ENCODE data around the gene MON1A.
"Not testable (repeated sequence)": the region's sequence is repeated elsewhere in the genome, so short reads cannot be mapped to it uniquely, and the experiment has no call there.

The MON1A gene

DNA sequence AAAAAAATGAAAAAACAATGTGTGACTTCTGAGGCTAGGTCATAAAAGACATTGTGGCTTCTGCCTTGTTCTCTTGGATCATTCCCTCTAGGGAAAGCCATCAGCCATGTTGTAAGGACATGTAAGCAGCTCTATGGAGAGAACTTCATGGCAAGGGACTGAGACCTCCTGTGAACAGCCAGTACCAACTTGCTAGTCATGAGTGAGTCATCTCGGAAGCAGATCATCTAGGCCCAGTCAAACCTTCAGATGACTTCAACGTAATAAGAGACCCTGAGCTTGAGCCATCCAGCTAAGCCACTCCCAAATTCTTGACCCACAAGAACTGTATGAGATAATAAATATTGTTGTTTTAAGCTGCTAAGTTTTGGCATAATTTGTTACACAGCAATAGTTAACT is 4.9 kb downstream of the MON1A start:
- H3K4me3 ChIP-seq (replicated peaks; ENCODE audit: low read depth, low read length) = no peak overlapping the region
- DNase-seq (ENCODE audit: extremely low read depth, low read depth) = peak; percentile 63
- TF ChIP-seq, protein P1, sequence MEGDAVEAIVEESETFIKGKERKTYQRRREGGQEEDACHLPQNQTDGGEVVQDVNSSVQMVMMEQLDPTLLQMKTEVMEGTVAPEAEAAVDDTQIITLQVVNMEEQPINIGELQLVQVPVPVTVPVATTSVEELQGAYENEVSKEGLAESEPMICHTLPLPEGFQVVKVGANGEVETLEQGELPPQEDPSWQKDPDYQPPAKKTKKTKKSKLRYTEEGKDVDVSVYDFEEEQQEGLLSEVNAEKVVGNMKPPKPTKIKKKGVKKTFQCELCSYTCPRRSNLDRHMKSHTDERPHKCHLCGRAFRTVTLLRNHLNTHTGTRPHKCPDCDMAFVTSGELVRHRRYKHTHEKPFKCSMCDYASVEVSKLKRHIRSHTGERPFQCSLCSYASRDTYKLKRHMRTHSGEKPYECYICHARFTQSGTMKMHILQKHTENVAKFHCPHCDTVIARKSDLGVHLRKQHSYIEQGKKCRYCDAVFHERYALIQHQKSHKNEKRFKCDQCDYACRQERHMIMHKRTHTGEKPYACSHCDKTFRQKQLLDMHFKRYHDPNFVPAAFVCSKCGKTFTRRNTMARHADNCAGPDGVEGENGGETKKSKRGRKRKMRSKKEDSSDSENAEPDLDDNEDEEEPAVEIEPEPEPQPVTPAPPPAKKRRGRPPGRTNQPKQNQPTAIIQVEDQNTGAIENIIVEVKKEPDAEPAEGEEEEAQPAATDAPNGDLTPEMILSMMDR (IDR thresholded peaks at IDR 0.05; ENCODE audit: low read depth, low read length, missing control alignments) = no peak

DNA sequence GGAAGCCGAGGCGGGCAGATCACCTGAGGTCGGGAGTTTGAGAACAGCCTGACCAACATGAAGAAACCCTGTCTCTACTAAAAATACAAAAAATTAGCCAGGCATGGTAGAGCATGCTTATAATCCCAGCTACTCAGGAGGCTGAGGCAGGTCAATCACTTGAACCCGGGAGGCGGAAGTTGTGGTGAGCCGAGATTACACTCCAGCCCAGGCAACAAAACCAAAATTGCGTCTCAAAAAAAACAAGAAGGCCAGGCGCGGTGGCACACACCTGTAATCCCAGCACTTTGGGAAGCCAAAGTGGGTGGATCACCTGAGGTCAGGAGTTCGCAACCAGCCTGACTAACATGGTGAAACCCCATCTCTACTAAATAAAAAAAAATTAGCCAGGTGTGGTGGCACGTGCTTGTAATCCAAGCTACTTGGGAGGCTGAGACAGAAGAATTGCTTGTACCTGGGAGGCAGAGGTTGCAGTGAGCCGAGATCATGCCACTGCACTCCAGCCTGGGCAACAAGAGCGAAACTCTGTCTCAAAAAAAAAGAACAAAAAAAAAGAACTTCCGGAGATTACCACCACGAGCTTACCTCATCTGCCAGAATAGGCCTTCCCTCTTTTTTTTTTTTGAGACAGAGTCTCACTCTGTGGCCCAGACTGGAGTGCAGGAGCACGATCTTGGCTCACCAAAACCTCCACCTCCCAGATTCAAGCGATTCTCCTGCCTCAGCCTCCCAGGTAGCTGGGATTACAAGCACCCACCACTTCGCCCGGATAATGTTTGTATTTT is 11.6 kb downstream of the MON1A start:
- H3K4me3 ChIP-seq (replicated peaks; ENCODE audit: low read depth, low read length); DNase-seq (ENCODE audit: extremely low read depth, low read depth): not testable (repeated sequence)

DNA sequence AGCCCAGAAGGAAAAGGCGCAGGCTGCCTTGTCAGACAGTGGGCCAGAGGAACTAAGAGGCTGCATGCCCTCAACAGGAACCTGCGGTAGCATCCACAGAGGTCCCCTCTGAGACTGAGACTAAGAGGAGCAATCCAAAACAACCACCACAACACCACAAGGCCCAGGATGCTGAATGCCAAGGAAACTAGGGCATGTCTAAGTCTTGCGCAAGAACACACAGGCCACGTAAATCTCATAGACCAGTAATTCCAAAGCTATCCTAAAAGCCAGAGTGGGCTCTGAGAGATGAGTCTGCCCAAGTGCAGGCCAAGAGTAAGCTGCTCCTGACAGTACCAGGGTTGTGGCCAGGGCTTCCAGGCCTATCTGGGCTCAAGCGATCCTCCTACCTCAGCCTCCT is 12.9 kb downstream of the MON1A start:
- no peak for DNase-seq (ENCODE audit: extremely low read depth, low read depth)
- no peak overlapping the region for H3K4me3 ChIP-seq (replicated peaks; ENCODE audit: low read depth, low read length)
- TF ChIP-seq, protein P1 (IDR thresholded peaks at IDR 0.05; ENCODE audit: low read depth, low read length, missing control alignments) = no peak

DNA sequence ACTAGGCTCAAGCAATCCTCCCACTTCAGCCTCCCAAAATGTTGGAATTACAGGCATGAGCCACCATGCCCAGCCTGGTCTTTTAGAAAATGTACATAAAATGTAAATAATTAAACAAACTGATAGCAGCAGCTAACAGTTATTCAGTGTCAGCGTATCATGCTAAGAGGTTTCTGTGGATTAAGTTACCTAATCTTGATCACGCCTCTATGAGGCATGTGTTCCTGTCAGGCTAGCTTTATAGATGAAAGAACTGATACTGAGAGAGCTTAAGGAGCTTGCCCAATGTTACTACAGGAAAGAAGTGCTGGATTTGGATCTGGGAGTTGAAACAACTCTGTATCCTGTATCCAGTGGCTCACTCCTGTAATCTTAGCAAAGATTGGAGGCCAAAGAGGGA is 14.7 kb downstream of the MON1A start:
- H3K4me3 ChIP-seq (replicated peaks; ENCODE audit: low read depth, low read length) = no peak overlapping the region
- TF ChIP-seq, protein P1 (IDR thresholded peaks at IDR 0.05; ENCODE audit: low read depth, low read length, missing control alignments) = no peak
- no peak for DNase-seq (ENCODE audit: extremely low read depth, low read depth)

DNA sequence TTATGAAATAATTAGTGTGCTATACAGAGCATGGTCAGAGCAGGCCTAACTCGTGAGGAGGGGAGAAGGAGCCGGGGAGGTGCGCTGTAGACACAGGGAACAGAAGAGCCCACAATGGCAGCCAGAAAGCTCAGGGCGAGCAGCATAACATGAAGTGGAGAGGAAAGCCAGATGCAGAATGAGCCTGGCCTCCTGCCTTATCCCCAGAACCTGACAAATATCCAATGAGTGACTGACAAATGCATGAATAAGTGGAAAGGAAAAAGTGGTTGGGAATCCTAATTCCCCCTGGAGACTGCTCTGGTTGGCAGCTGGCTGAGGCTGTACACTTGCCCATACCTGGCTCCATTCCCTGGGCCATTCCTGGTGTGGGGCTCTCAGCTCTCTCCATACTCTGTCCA is 16.7 kb downstream of the MON1A start:
- DNase-seq (ENCODE audit: extremely low read depth, low read depth) = no peak
- TF ChIP-seq, protein P1 (IDR thresholded peaks at IDR 0.05; ENCODE audit: low read depth, low read length, missing control alignments) = no peak
- no peak overlapping the region for H3K4me3 ChIP-seq (replicated peaks; ENCODE audit: low read depth, low read length)

DNA sequence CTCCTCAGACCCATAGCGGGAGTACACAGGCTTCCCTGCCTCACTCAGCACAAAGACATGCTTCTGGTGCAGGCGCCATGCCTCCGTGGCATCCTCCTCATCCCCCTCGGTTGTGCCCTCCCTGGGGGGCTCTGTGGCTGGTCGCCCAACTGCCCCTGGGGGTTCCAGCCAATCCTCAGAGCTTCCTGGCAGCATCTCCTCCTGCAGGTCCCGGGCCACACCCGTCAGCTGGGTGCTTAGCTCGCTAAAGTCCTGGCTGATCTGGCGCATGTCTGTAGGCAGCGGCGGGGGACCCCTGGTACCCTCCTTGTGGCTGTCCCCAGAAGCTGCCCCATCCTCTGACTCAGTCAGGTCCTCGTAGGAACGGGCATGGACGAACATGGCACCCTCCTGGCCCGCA is 18.0 kb downstream of the MON1A start:
- TF ChIP-seq, protein P1 (IDR thresholded peaks at IDR 0.05; ENCODE audit: low read depth, low read length, missing control alignments) = no peak
- H3K4me3 ChIP-seq (replicated peaks; ENCODE audit: low read depth, low read length) = no peak overlapping the region
- no peak for DNase-seq (ENCODE audit: extremely low read depth, low read depth)

DNA sequence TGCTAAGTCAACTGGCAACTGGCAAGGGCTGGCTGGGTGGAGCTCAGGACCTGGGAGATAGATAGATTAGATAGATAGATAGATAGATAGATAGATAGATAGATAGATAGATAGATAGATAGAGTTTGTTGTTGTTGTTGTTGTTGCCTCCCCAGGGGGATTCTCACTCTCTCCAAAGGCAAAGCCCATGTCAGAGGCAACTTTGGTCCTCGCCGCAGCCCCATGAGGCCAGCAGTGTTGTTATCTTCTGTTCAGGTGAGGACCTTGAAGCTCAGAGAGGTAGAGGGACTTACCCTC is 18.5 kb downstream of the MON1A start:
- TF ChIP-seq, protein P1 (IDR thresholded peaks at IDR 0.05; ENCODE audit: low read depth, low read length, missing control alignments) = no peak

More for the DNA sequence above, 18.5 kb downstream of the MON1A start:
- no peak for DNase-seq (ENCODE audit: extremely low read depth, low read depth)
- H3K4me3 ChIP-seq (replicated peaks; ENCODE audit: low read depth, low read length) = no peak overlapping the region

Data from HFF-Myc (cell line).